Esophagus muscularis mucosa (tissue), 3 donors: ENCODE measurements around the gene ARL5C.

Experiments used
- POLR2A ChIP-seq: fragments of 450-650 bp; IDR thresholded peaks from one replicate; pipeline ENCODE4 v1.6.1; 2017; ENCODE audit warnings: antibody characterized with exemption, moderate library complexity, mild to moderate bottlenecking, low read depth
- POLR2AphosphoS5 ChIP-seq, 2 donors: sonication (generic); formaldehyde crosslinking; IDR thresholded peaks; one replicate each; pipeline ENCODE4 v1.6.1; 2017; ENCODE audit warnings: antibody characterized with exemption in 2 of 2
- TF ChIP-seq, protein P1 (sequence below), 3 experiments: fragments of 200-600 bp in 2 of 3; fragments of 450-650 bp in 1 of 3; sonication (generic) in 2 of 3; IDR thresholded peaks; one replicate each; pipeline ENCODE4 v1.5.1; 2017 to 2019; ENCODE audit warnings: antibody characterized with exemption in 3 of 3, mild to moderate bottlenecking in 2 of 3, moderate library complexity in 1 of 3

DNA sequence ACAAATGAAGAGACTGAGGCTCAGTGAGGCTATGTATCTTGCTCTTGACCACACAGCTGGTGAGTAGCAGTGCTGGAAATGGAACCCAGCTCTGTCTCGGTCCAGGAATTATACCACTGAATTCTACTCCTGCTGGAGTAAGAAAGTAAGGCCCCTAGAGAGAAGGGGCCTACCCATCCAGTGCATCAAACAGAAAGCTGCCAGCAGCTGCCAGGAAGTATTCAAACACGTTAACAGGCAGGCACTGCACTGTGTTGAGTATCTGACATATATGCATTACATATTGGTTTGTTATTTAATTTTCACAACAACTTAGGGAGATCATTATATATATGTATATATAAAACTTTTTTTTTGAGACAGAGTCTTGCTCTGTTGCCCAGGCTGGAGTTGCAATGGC is 4.0 kb downstream of the ARL5C start:
- TF ChIP-seq, protein P1, sequence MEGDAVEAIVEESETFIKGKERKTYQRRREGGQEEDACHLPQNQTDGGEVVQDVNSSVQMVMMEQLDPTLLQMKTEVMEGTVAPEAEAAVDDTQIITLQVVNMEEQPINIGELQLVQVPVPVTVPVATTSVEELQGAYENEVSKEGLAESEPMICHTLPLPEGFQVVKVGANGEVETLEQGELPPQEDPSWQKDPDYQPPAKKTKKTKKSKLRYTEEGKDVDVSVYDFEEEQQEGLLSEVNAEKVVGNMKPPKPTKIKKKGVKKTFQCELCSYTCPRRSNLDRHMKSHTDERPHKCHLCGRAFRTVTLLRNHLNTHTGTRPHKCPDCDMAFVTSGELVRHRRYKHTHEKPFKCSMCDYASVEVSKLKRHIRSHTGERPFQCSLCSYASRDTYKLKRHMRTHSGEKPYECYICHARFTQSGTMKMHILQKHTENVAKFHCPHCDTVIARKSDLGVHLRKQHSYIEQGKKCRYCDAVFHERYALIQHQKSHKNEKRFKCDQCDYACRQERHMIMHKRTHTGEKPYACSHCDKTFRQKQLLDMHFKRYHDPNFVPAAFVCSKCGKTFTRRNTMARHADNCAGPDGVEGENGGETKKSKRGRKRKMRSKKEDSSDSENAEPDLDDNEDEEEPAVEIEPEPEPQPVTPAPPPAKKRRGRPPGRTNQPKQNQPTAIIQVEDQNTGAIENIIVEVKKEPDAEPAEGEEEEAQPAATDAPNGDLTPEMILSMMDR (IDR thresholded peaks at IDR 0.05) = no peak
- TF ChIP-seq POLR2AphosphoS5 (IDR thresholded peaks at IDR 0.05) (no peak), POLR2A (no peak)
